Neutrophil (primary cell): ENCODE results near the gene COL18A1.
"Not testable (repeated sequence)": the region's sequence is repeated elsewhere in the genome, so short reads cannot be mapped to it uniquely, and the experiment has no call there.

Source experiments
- H3K27ac ChIP-seq: fragments of 200-600 bp; sonication (generic); 2 replicates; pipeline ENCODE4 v1.5.1; 2016; ENCODE audit warnings: mild to moderate bottlenecking, moderate library complexity
- H3K27me3 ChIP-seq: fragments of 200-600 bp; sonication (generic); 2 replicates; pipeline ENCODE4 v1.6.0; 2016; ENCODE audit warnings: mild to moderate bottlenecking
- H3K36me3 ChIP-seq: fragments of 200-600 bp; sonication (generic); 2 replicates; pipeline ENCODE4 v1.5.1; 2017
- H3K4me1 ChIP-seq, 2 experiments: fragments of 200-600 bp in 1 of 2; sonication (generic) in 1 of 2; 1 replicate in 1 of 2; 2 replicates in 1 of 2; pipeline versions ENCODE4 v1.5.1 to v1.6.1; 2013 to 2016; ENCODE audit warnings: low read depth in 1 of 2, low read length in 1 of 2, mild to moderate bottlenecking in 1 of 2, moderate library complexity in 1 of 2; ENCODE audit not compliant: control insufficient read depth in 1 of 2, insufficient read depth in 1 of 2
- H3K4me3 ChIP-seq, 2 experiments: fragments of 200-600 bp in 1 of 2; sonication (generic) in 1 of 2; 1 replicate in 1 of 2; 2 replicates in 1 of 2; pipeline ENCODE4 v1.5.1; 2013 to 2016; ENCODE audit warnings: low read depth in 1 of 2, low read length in 1 of 2, mild to moderate bottlenecking in 1 of 2, moderate library complexity in 1 of 2
- H3K9me3 ChIP-seq: fragments of 200-600 bp; sonication (generic); 2 replicates; pipeline ENCODE4 v1.5.1; 2016
- TF ChIP-seq, protein P1 (sequence below): fragments of 200-600 bp; sonication (generic); IDR thresholded peaks from 2 replicates; pipeline ENCODE4 v1.5.1; 2016; ENCODE audit warnings: antibody characterized with exemption

COL18A1 gene

DNA sequence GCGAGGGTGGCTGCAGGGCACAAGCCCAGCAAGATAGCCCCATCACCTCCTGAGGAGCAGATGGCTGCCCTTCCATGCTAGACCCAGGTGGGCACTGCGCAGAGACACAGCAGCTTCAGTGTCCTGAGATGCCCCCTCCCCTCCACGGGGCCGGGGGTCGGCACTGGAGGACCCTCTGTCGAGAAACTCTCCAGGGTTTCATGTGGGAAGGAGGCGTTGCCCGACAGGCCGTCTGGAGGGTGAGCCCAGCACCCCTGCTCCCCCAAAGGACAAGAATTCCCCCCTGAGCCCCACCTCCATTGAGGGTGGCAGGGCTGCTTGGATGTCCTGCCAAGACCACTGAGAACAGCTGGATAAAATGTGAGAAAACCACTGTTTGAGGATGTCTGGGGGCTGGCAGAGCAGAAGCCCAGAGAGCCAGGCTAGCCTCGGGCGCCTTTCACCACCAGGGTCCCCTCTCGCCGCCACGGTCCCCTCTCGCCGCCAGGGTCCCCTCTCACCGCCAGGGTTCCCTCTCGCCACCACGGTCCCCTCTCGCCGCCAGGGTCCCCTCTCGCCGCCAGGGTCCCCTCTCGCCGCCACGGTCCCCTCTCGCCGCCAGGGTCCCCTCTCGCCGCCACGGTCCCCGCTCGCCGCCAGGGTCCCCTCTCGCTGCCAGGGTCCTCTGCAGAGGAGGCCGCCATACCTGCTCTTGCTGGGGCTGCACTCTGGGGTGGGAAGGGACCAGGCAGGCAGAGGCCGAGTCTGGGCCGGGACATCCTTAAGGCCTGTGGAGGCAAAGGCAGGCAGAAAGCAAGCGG, 93.1 kb downstream of the COL18A1 start:
- H3K27me3 ChIP-seq = no peaks in the 10 kb centered on the region
- no peak overlapping the region for H3K27ac ChIP-seq
- H3K4me3 ChIP-seq = no peak overlapping the region
- peaks cover 66% of the 10 kb centered on the region for H3K36me3 ChIP-seq
- H3K4me1 ChIP-seq = no peaks in the 10 kb centered on the region
- no peaks in the 10 kb centered on the region for H3K9me3 ChIP-seq
- TF ChIP-seq, protein P1, sequence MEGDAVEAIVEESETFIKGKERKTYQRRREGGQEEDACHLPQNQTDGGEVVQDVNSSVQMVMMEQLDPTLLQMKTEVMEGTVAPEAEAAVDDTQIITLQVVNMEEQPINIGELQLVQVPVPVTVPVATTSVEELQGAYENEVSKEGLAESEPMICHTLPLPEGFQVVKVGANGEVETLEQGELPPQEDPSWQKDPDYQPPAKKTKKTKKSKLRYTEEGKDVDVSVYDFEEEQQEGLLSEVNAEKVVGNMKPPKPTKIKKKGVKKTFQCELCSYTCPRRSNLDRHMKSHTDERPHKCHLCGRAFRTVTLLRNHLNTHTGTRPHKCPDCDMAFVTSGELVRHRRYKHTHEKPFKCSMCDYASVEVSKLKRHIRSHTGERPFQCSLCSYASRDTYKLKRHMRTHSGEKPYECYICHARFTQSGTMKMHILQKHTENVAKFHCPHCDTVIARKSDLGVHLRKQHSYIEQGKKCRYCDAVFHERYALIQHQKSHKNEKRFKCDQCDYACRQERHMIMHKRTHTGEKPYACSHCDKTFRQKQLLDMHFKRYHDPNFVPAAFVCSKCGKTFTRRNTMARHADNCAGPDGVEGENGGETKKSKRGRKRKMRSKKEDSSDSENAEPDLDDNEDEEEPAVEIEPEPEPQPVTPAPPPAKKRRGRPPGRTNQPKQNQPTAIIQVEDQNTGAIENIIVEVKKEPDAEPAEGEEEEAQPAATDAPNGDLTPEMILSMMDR = no peak

DNA sequence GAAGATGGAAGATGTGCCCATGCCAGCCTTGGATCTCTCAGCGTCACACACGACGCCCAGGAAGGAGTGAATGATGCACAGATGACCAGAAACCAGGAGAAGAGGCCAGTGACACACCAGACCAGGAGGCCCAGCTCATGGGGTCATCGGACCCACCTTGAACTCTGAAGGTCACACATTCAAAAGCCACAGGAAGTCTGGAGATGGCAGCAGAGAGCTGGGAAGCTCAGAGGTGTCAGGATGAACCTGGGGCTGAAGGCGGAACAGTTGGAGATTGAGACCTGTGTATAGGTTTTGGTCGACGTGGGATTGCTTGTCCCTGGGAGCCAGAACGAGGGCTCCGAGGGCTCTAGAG, 93.7 kb downstream of the COL18A1 start:
- TF ChIP-seq, protein P1 = no peak
- no peaks in the 10 kb centered on the region for H3K9me3 ChIP-seq
- no peak overlapping the region for H3K27ac ChIP-seq
- no peak overlapping the region for H3K4me3 ChIP-seq
- no peaks in the 10 kb centered on the region for H3K27me3 ChIP-seq
- no peaks in the 10 kb centered on the region for H3K4me1 ChIP-seq
- H3K36me3 ChIP-seq = peaks cover 60% of the 10 kb centered on the region

DNA sequence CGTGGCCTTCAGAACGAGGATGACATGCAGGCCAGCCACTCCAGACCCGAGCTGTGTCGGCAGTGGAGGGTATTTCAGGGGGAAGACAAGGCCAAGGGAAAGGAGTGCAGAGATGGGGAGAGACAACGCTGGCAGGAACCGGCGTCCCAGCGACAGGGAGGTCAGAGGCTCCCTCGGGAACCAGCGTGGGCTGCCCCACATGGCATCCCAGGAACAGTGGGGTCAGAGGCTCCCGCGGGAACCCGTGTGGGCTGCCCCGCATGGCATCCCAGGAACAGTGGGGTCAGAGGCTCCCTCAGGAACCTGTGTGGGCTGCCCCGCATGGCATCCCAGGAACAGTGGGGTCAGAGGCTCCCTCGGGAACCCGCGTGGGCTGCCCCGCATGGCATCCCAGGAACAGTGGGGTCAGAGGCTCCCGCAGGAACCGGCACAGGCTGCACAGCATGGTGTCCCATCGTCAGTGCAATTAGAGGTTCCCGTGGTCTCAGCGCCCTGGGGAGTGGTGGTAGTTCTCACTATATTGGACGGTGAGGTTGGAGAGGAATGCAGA, 94.3 kb downstream of the COL18A1 start:
- Histone ChIP-seq H3K4me1 (no peaks in the 10 kb centered on the region), H3K36me3 (peaks cover 56% of the 10 kb centered on the region)

DNA sequence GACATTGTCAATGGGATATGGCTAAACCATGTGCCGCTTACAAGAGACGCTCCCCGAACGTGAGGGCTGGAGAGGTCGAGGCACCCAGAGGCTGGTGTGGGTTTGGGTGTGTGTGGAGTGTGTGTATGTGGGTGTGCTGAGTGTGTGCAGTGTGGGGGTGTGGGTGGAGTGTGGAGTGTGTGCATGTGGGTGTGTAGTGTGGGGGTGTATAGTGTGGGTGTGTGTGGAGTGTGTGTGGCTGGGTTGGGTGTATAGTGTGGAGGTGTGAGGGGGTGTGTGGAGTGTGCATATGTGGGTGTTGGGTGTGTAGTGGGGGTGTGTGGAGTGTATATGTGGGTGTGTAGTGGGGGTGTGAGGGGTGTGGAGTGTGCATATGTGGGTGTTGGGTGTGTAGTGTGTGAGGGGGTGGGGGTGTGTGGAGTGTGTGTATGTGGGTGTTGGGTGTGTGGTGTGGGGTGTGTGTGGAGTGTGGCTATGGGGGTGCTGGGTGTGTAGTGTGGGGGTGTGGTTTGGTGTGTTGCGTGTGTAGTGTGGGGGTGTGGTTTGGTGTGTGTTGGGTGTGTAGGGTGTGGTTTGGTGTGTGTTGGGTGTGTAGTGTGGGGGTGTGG, 95.1 kb downstream of the COL18A1 start:
- no peaks in the 10 kb centered on the region for H3K9me3 ChIP-seq
- H3K27ac ChIP-seq = no peak overlapping the region
- no peaks in the 10 kb centered on the region for H3K4me1 ChIP-seq
- H3K4me3 ChIP-seq = no peak overlapping the region
- H3K36me3 ChIP-seq = peaks cover 55% of the 10 kb centered on the region
- TF ChIP-seq, protein P1 = no peak
- no peaks in the 10 kb centered on the region for H3K27me3 ChIP-seq

More for the DNA sequence above, 94.3 kb downstream of the COL18A1 start:
- H3K27me3 ChIP-seq = no peaks in the 10 kb centered on the region
- H3K4me3 ChIP-seq = no peak overlapping the region
- H3K27ac ChIP-seq = no peak overlapping the region
- TF ChIP-seq, protein P1 = no peak
- H3K9me3 ChIP-seq = no peaks in the 10 kb centered on the region

DNA sequence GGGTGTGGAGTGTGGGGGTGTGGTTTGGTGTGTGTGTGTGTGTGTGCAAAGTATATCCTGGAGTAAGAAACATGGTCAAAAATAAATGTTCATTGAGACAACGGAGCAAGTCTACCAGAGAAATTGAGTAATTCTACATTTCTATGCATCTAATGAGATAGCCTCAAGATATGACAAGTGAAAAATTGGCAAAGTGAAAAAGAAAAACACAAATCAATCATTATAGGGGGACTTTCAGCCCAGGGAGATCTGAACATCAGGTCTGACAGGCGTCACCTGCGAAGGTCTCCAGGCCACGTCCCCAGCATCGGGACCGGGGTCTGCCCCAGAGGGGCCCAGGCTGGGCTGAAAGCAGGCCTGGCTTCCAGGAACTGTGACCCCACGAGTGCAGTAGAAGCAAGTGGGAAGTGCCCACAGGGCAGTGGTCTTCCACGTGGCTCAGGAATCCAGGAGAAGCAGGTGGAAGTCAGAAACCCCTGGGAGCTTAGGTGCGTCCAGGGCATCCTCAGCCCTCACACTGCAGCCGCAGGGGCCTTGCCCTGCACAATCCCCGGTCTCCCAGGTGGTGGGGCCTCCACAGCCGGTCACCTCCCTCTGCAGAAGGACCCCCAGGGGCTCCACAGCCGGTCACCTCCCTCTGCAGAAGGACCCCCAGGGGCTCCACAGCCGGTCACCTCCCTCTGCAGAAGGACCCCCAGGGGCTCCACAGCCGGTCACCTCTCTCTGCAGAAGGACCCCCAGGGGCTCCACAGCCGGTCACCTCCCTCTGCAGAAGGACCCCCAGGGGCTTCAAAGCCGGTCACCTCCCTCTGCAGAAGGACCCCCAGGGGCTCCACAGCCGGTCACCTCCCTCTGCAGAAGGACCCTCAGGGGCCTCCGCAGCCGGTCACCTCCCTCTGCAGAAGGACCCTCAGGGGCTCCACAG, 96.4 kb downstream of the COL18A1 start:
- H3K36me3 ChIP-seq = peaks cover 54% of the 10 kb centered on the region
- H3K27ac ChIP-seq = peak overlapping the region; percentile 45
- H3K4me1 ChIP-seq, H3K9me3 ChIP-seq, H3K27me3 ChIP-seq, H3K4me3 ChIP-seq: not testable (repeated sequence)
